Sigmoid colon (tissue), 4 donors: Measurements from ENCODE around the gene LDB2.

Source experiments
- CTCF ChIP-seq, 4 experiments: fragments of 450-650 bp in 3 of 4; fragments of 200-600 bp in 1 of 4; IDR thresholded peaks; one replicate each; pipeline ENCODE4 v1.5.1; 2016 to 2019; ENCODE audit warnings: antibody characterized with exemption in 4 of 4, mild to moderate bottlenecking in 3 of 4, moderate library complexity in 2 of 4
- EP300 ChIP-seq, 4 donors: sonication (generic); formaldehyde crosslinking; IDR thresholded peaks; one replicate each; pipeline ENCODE4 v1.6.1; 2017; ENCODE audit warnings: antibody characterized with exemption in 4 of 4
- POLR2AphosphoS5 ChIP-seq, 4 donors: sonication (generic); formaldehyde crosslinking; IDR thresholded peaks; one replicate each; pipeline ENCODE4 v1.6.1; 2017; ENCODE audit warnings: antibody characterized with exemption in 4 of 4

- TF ChIP-seq CTCF (IDR thresholded peaks at IDR 0.05) (no peak), POLR2AphosphoS5 (IDR thresholded peaks at IDR 0.05) (no peak), EP300 (IDR thresholded peaks at IDR 0.05) (no peak)
These were observed 112.5 kb downstream of the LDB2 start for GRCh38 chr4:16785793-16786527.
